Smooth muscle cell (in vitro differentiated cells): Measurements from ENCODE around the gene HSPA5. TPM values are rescaled to one million over a fixed set of nuclear protein-coding genes. Genes with fewer than 3 reads are reported as not detected.
A peak's percentile ranks its signal among the peaks of the same experiment; 100 is the strongest.
"Not testable (repeated sequence)": the region's sequence is repeated elsewhere in the genome, so short reads cannot be mapped to it uniquely, and the experiment has no call there.

Experiments
- DNase-seq: peaks from one replicate; lab custom pipeline; 2025; ENCODE audit not compliant: unreplicated experiment; lab: John Stamatoyannopoulos, UW
- H2AFZ ChIP-seq: fragments of 200-600 bp; sonication (generic); 2 replicates; pipeline ENCODE4 v1.6.0; 2016; ENCODE audit warnings: antibody characterized with exemption, low read depth, mild to moderate bottlenecking
- H3F3A ChIP-seq: fragments of 200-600 bp; sonication (generic); 2 replicates; pipeline ENCODE4 v1.6.0; 2017; ENCODE audit warnings: antibody characterized with exemption, low read depth
- H3K27ac ChIP-seq: fragments of 200-600 bp; sonication (generic); 2 replicates; pipeline ENCODE4 v1.5.1; 2016; ENCODE audit warnings: low read depth, mild to moderate bottlenecking
- H3K27me3 ChIP-seq: fragments of 200-600 bp; sonication (generic); 2 replicates; pipeline ENCODE4 v1.6.1; 2016; ENCODE audit warnings: low read depth, mild to moderate bottlenecking
- H3K36me3 ChIP-seq: fragments of 200-600 bp; sonication (generic); 2 replicates; pipeline ENCODE4 v1.5.1; 2016; ENCODE audit warnings: low read depth
- H3K4me1 ChIP-seq: fragments of 200-600 bp; sonication (generic); 2 replicates; pipeline ENCODE4 v1.5.1; 2016; ENCODE audit warnings: low read depth
- H3K4me2 ChIP-seq: fragments of 200-600 bp; sonication (generic); 2 replicates; pipeline ENCODE4 v1.6.0; 2016; ENCODE audit warnings: mild to moderate bottlenecking
- H3K4me3 ChIP-seq: fragments of 200-600 bp; sonication (generic); 2 replicates; pipeline ENCODE4 v1.5.1; 2016; ENCODE audit warnings: mild to moderate bottlenecking
- H3K79me2 ChIP-seq: fragments of 200-600 bp; sonication (generic); 2 replicates; pipeline ENCODE4 v1.6.0; 2016; ENCODE audit warnings: low read depth, mild to moderate bottlenecking
- H3K9ac ChIP-seq: fragments of 200-600 bp; sonication (generic); 2 replicates; pipeline ENCODE4 v1.6.0; 2016; ENCODE audit warnings: low read depth
- H3K9me3 ChIP-seq: fragments of 200-600 bp; sonication (generic); replicated peaks from 2 replicates; pipeline ENCODE4 v1.5.1; 2016; ENCODE audit warnings: low read depth
- H4K20me1 ChIP-seq: fragments of 200-600 bp; sonication (generic); 2 replicates; pipeline ENCODE4 v1.6.0; 2016; ENCODE audit warnings: low read depth
- WGBS: methylation state at CpG from one replicate; pipeline ENCODE4 v1.1.7; 2016; ENCODE audit warnings: low lambda C conversion rate; 5-methylcytosine and 5-hydroxymethylcytosine counted together
- polyA plus RNA-seq: library from polyadenylated mRNA; unstranded; fragments of >200 nt; fragmentation: Nextera tagmentation; extraction: Ambion mirVana; gene quantifications from 2 replicates; pipeline ENCODE4 v1.2.1, GENCODE V29; 2016
- total RNA-seq: library from RNA; depleted of rRNA; stranded (reverse); fragments of >200 nt; gene quantifications from 2 replicates; pipeline ENCODE4 v1.2.3, GENCODE V29; 2014
- TF ChIP-seq, protein P1 (sequence below): fragments of 200-600 bp; sonication (generic); IDR thresholded peaks from 2 replicates; pipeline ENCODE4 v1.5.1; 2017; ENCODE audit warnings: borderline replicate concordance, mild to moderate bottlenecking, antibody characterized with exemption; ENCODE audit not compliant: insufficient read depth, poor library complexity, severe bottlenecking

HSPA5 gene
- total and polyA plus RNA-seq, 2 experiments from 2014 or later: 180 to 605 TPM

GRCh38 chr9:125200216-125201047, 40.7 kb downstream of the HSPA5 start, which contains the start of gene RABEPK:
TSS of gene RABEPK (plus strand) at chr9:125200542. CDS start at chr9:125203014, 2,472 bp downstream.
- TF ChIP-seq, protein P1, sequence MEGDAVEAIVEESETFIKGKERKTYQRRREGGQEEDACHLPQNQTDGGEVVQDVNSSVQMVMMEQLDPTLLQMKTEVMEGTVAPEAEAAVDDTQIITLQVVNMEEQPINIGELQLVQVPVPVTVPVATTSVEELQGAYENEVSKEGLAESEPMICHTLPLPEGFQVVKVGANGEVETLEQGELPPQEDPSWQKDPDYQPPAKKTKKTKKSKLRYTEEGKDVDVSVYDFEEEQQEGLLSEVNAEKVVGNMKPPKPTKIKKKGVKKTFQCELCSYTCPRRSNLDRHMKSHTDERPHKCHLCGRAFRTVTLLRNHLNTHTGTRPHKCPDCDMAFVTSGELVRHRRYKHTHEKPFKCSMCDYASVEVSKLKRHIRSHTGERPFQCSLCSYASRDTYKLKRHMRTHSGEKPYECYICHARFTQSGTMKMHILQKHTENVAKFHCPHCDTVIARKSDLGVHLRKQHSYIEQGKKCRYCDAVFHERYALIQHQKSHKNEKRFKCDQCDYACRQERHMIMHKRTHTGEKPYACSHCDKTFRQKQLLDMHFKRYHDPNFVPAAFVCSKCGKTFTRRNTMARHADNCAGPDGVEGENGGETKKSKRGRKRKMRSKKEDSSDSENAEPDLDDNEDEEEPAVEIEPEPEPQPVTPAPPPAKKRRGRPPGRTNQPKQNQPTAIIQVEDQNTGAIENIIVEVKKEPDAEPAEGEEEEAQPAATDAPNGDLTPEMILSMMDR: no peak
- Histone ChIP-seq H3F3A (peaks cover 7% of the 10 kb centered on the region), H3K36me3 (no peaks in the 10 kb centered on the region), H3K9ac (peak within 1 kb of the TSS; percentile 89), H3K27ac (peak within 1 kb of the TSS; percentile 94), H3K27me3 (no peaks in the 10 kb centered on the region), H2AFZ (peak within 1 kb of the TSS; percentile 99), H4K20me1 (no peaks in the 10 kb centered on the region), H3K79me2 (peaks cover 13% of the 10 kb centered on the region), H3K9me3 (no peaks in the 10 kb centered on the region), H3K4me3 (peak within 1 kb of the TSS; percentile 100), H3K4me1 (peaks cover 9% of the 10 kb centered on the region), H3K4me2 (peak within 1 kb of the TSS; percentile 90)
- WGBS: 1% methylated on average over 50 of the region's 51 CpGs
- DNase-seq: peak; percentile 81

GRCh38 chr9:125195591-125195990, 45.6 kb downstream of the HSPA5 start:
- not testable (repeated sequence) for H3F3A ChIP-seq, H2AFZ ChIP-seq, H3K36me3 ChIP-seq, H3K79me2 ChIP-seq, H4K20me1 ChIP-seq, H3K4me1 ChIP-seq, DNase-seq, H3K27me3 ChIP-seq, H3K9me3 ChIP-seq, H3K9ac ChIP-seq, H3K27ac ChIP-seq, H3K4me3 ChIP-seq, H3K4me2 ChIP-seq
- 60% methylated on average over 1 of the region's 1 CpG for WGBS

GRCh38 chr9:125194466-125194865, 46.7 kb downstream of the HSPA5 start:
- H3K4me3 ChIP-seq, H3K4me1 ChIP-seq, H3K27me3 ChIP-seq, H3K9me3 ChIP-seq, H4K20me1 ChIP-seq, H3K4me2 ChIP-seq, H3K27ac ChIP-seq, H2AFZ ChIP-seq, H3F3A ChIP-seq, DNase-seq, H3K36me3 ChIP-seq, H3K9ac ChIP-seq: not testable (repeated sequence)
- WGBS: 92% methylated on average over 5 of the region's 5 CpGs
- H3K79me2 ChIP-seq: peaks cover 16% of the 10 kb centered on the region

DNA sequence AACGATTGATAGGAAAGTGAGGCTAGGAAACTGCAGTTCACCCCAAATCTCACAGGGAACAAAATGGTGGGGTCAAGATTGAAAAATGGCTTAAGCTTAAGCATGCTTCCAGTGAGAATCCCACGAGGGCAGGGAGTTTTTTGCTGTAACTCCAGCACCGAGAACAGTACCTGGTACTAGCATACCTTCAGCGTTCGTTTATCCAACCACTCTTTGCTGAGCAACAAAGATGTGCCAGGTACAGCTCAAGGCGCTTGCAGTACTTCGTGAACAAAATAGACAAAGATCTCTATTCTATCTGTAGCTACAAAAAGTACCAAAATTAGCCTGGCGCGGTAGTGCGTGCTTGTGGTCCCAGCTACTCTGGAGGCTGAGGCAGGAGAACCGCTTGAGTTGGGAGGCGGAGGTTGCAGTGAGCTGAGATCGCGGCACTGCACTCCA, 50.8 kb downstream of the HSPA5 start:
- Histone ChIP-seq H3K4me3 (peak overlapping the region; percentile 97), H3K4me1 (peaks cover 7% of the 10 kb centered on the region), H3K79me2 (peaks cover 57% of the 10 kb centered on the region), H3K9ac (peak overlapping the region; percentile 98), H2AFZ (peak overlapping the region; percentile 97), H3K9me3 (no peaks in the 10 kb centered on the region), H4K20me1 (peaks cover 32% of the 10 kb centered on the region), H3K4me2 (peak overlapping the region; percentile 96), H3K27ac (peak overlapping the region; percentile 89), H3K36me3 (no peaks in the 10 kb centered on the region), H3K27me3 (no peaks in the 10 kb centered on the region), H3F3A (no peaks in the 10 kb centered on the region)
- TF ChIP-seq, protein P1: no peak
- no peak for DNase-seq
- 76% methylated on average over 14 of the region's 14 CpGs for WGBS
